IMR-90 (cell line): ENCODE results near the gene BMAL2. TPM values are rescaled to one million over a fixed set of nuclear protein-coding genes. Genes with fewer than 3 reads are reported as not detected.
A peak's percentile ranks its signal among the peaks of the same experiment; 100 is the strongest.

Source experiments
- ATAC-seq: fragments of 200-7000 bp; cut with Tn5 transposase; 2 replicates; pipeline ENCODE4 v1.9.1; 2020; ENCODE audit warnings: low read depth, mild to moderate bottlenecking, moderate library complexity
- BruUV-seq: library from RNA; stranded (reverse); fragments of 400-500 nt; replicated peaks from 2 replicates; lab custom pipeline; 2021; lab: Mats Ljungman, UMichigan
- CTCF ChIA-PET: fragments of 300-600 bp; formaldehyde crosslinking; extraction: SDS; loops from one replicate; lab custom pipeline; 2021; ENCODE audit warnings: antibody characterized with exemption; lab: Yijun Ruan, JAX
- POLR2A ChIA-PET: fragments of 300-600 bp; sonication (Branson Sonifier 250); formaldehyde crosslinking; loops from one replicate; lab custom pipeline; 2022; ENCODE audit warnings: antibody characterized with exemption; ENCODE audit not compliant: unreplicated experiment; lab: Charles Lee
- DNase-seq: peaks from one replicate; pipeline ENCODE4 v3.0.0; 2013
- H2AFZ ChIP-seq: replicated peaks from 2 replicates; pipeline ENCODE3; 2013; ENCODE audit warnings: low read length, mild to moderate bottlenecking; ENCODE audit not compliant: poor library complexity
- H2AK5ac ChIP-seq: 2 replicates; pipeline ENCODE4 v1.6.1; 2013; ENCODE audit warnings: low read depth, low read length, inconsistent platforms
- H2AK9ac ChIP-seq: replicated peaks from 2 replicates; pipeline ENCODE3; 2013; ENCODE audit warnings: mild to moderate bottlenecking, low read depth, low read length, moderate library complexity; ENCODE audit not compliant: poor library complexity
- H2BK120ac ChIP-seq: 2 replicates; pipeline ENCODE4 v1.6.1; 2013; ENCODE audit warnings: low read depth, low read length, inconsistent platforms
- H2BK15ac ChIP-seq: 3 replicates; pipeline ENCODE4 v1.6.1; 2013; ENCODE audit warnings: low read depth, low read length, inconsistent platforms
- H2BK20ac ChIP-seq: 2 replicates; pipeline ENCODE4 v1.6.1; 2013; ENCODE audit warnings: low read depth, mild to moderate bottlenecking, inconsistent platforms, low read length, moderate library complexity
- H2BK5ac ChIP-seq: 2 replicates; pipeline ENCODE4 v1.6.1; 2013; ENCODE audit warnings: mild to moderate bottlenecking, low read depth, low read length, inconsistent platforms; ENCODE audit not compliant: poor library complexity, severe bottlenecking
- H3K14ac ChIP-seq: replicated peaks from 2 replicates; pipeline ENCODE4 v1.6.1; 2013; ENCODE audit warnings: low read depth, low read length, inconsistent platforms
- H3K18ac ChIP-seq: 2 replicates; pipeline ENCODE4 v1.6.1; 2013; ENCODE audit warnings: low read depth, low read length, control low read depth
- H3K23ac ChIP-seq: 2 replicates; pipeline ENCODE4 v1.6.1; 2013; ENCODE audit warnings: low read depth, low read length, inconsistent platforms
- H3K27ac ChIP-seq: 2 replicates; pipeline ENCODE4 v1.5.1; 2013; ENCODE audit warnings: mild to moderate bottlenecking, control low read depth, low read length; ENCODE audit not compliant: insufficient read depth
- H3K27me3 ChIP-seq: 2 replicates; pipeline ENCODE4 v1.6.1; 2013; ENCODE audit warnings: low read length; ENCODE audit not compliant: control insufficient read depth, insufficient read depth
- H3K36me3 ChIP-seq: 2 replicates; pipeline ENCODE4 v1.6.1; 2013; ENCODE audit warnings: low read length, mixed read lengths; ENCODE audit not compliant: control insufficient read depth, insufficient read depth
- H3K4ac ChIP-seq: 2 replicates; pipeline ENCODE4 v1.6.1; 2013; ENCODE audit warnings: low read depth, low read length, inconsistent platforms
- H3K4me1 ChIP-seq: 2 replicates; pipeline ENCODE4 v1.6.1; 2013; ENCODE audit warnings: low read length, mixed read lengths; ENCODE audit not compliant: control insufficient read depth, insufficient read depth
- H3K4me2 ChIP-seq: 2 replicates; pipeline ENCODE4 v1.6.1; 2013; ENCODE audit warnings: low read depth, mild to moderate bottlenecking, control low read depth, low read length, moderate library complexity
- H3K4me3 ChIP-seq: 2 replicates; pipeline ENCODE4 v1.5.1; 2013; ENCODE audit warnings: low read depth, mild to moderate bottlenecking, control low read depth, low read length, moderate library complexity; ENCODE audit not compliant: insufficient read depth
- H3K56ac ChIP-seq: 2 replicates; pipeline ENCODE4 v1.6.1; 2013; ENCODE audit warnings: low read length, inconsistent platforms; ENCODE audit not compliant: insufficient read depth; ENCODE audit errors: extremely low read depth
- H3K79me1 ChIP-seq, 2 experiments: 2 replicates each; pipeline ENCODE4 v1.6.1; 2013; ENCODE audit warnings: low read length in 2 of 2, inconsistent platforms in 1 of 2, low read depth in 1 of 2
- H3K9ac ChIP-seq: 2 replicates; pipeline ENCODE4 v1.6.1; 2013; ENCODE audit warnings: low read depth, low read length, control low read depth
- H3K9me1 ChIP-seq: 2 replicates; pipeline ENCODE4 v1.6.1; 2013; ENCODE audit warnings: low read length, inconsistent platforms; ENCODE audit not compliant: insufficient read depth
- H3K9me3 ChIP-seq: 2 replicates; pipeline ENCODE4 v1.6.1; 2013; ENCODE audit warnings: low read length; ENCODE audit not compliant: control insufficient read depth, insufficient read depth
- H4K20me1 ChIP-seq: 2 replicates; pipeline ENCODE4 v1.6.1; 2013; ENCODE audit warnings: low read length, inconsistent platforms; ENCODE audit not compliant: insufficient read depth
- H4K5ac ChIP-seq: 2 replicates; pipeline ENCODE4 v1.6.1; 2013; ENCODE audit warnings: mild to moderate bottlenecking, low read depth, low read length, control low read depth
- H4K8ac ChIP-seq, 2 experiments: 2 replicates each; pipeline ENCODE4 v1.6.1; 2013; ENCODE audit warnings: low read depth in 2 of 2, low read length in 2 of 2, control low read depth in 1 of 2, inconsistent platforms in 1 of 2
- H4K91ac ChIP-seq: 2 replicates; pipeline ENCODE4 v1.6.1; 2013; ENCODE audit warnings: low read depth, low read length, inconsistent platforms; ENCODE audit not compliant: insufficient read depth
- BHLHE40 ChIP-seq: fragments of 150-350 bp; IDR thresholded peaks from 2 replicates; pipeline ENCODE4 v1.6.1; 2016; ENCODE audit warnings: mild to moderate bottlenecking, low read depth, low read length
- CEBPB ChIP-seq: IDR thresholded peaks from 2 replicates; pipeline ENCODE4 v1.6.1; 2012; ENCODE audit warnings: low read depth, low read length, improper control_type of control experiment
- CHD1 ChIP-seq: IDR thresholded peaks from 2 replicates; pipeline ENCODE4 v1.6.1; 2012; ENCODE audit warnings: low read depth, low read length, improper control_type of control experiment
- ELK1 ChIP-seq: fragments of 150-350 bp; IDR thresholded peaks from 2 replicates; pipeline ENCODE4 v1.6.1; 2016; ENCODE audit warnings: low read depth, mild to moderate bottlenecking, low read length, moderate library complexity, borderline replicate concordance
- FOS ChIP-seq: fragments of 150-350 bp; IDR thresholded peaks from 2 replicates; pipeline ENCODE4 v1.6.1; 2016; ENCODE audit warnings: low read depth, low read length
- MAFK ChIP-seq: IDR thresholded peaks from 2 replicates; pipeline ENCODE4 v1.6.1; 2012; ENCODE audit warnings: low read depth, low read length, improper control_type of control experiment
- MAZ ChIP-seq: IDR thresholded peaks from 2 replicates; pipeline ENCODE4 v1.6.1; 2012; ENCODE audit warnings: low read depth, mild to moderate bottlenecking, low read length, improper control_type of control experiment, moderate library complexity, borderline replicate concordance
- MXI1 ChIP-seq: IDR thresholded peaks from 2 replicates; pipeline ENCODE4 v1.6.1; 2012; ENCODE audit warnings: low read depth, mild to moderate bottlenecking, low read length, moderate library complexity, borderline replicate concordance
- NFE2L2 ChIP-seq: fragments of 150-350 bp; IDR thresholded peaks from 2 replicates; pipeline ENCODE4 v1.6.1; 2016; ENCODE audit warnings: low read depth, mild to moderate bottlenecking, low read length
- POLR2A ChIP-seq: IDR thresholded peaks from 2 replicates; pipeline ENCODE4 v1.6.1; 2012; ENCODE audit warnings: mild to moderate bottlenecking, low read depth, low read length
- RAD21 ChIP-seq: IDR thresholded peaks from 2 replicates; pipeline ENCODE4 v1.6.1; 2012; ENCODE audit warnings: low read length, improper control_type of control experiment
- RCOR1 ChIP-seq: IDR thresholded peaks from 2 replicates; pipeline ENCODE4 v1.6.1; 2012; ENCODE audit warnings: mild to moderate bottlenecking, low read length, improper control_type of control experiment; ENCODE audit not compliant: insufficient replicate concordance
- RFX5 ChIP-seq: IDR thresholded peaks from 2 replicates; pipeline ENCODE4 v1.8.0; 2012; ENCODE audit warnings: low read depth, mild to moderate bottlenecking, low read length, moderate library complexity
- SMC3 ChIP-seq: fragments of 150-350 bp; IDR thresholded peaks from 2 replicates; pipeline ENCODE4 v1.6.1; 2016; ENCODE audit warnings: low read depth, mild to moderate bottlenecking, antibody characterized with exemption, low read length, moderate library complexity
- WGBS, 2 experiments: methylation state at CpG; one replicate each; pipeline versions ENCODE4 v1.1.5 to v1.1.7; 2013; ENCODE audit warnings: missing lambda C conversion rate in 2 of 2; ENCODE audit not compliant: insufficient read length in 1 of 2; ENCODE audit errors: extremely low coverage in 2 of 2; 5-methylcytosine and 5-hydroxymethylcytosine counted together
- dilution Hi-C: fragments of 300-500 bp; cut with HindIII; formaldehyde crosslinking; loops from one replicate; pipeline ENCODE4 v1.14.3; 2018; ENCODE audit warnings: low sequenced_read_pairs; ENCODE audit not compliant: unreplicated experiment
- in situ Hi-C: fragments of 300-500 bp; cut with MboI; formaldehyde crosslinking; loops from 3 replicates; pipeline ENCODE4 v1.14.3; 2019; ENCODE audit warnings: low sequenced_read_pairs, inconsistent platforms, mixed read lengths
- intact Hi-C: fragments of 100-400 bp; cut with micrococcal nuclease; formaldehyde crosslinking; loops from 2 replicates; pipeline ENCODE4 v1.10.0; 2022
- polyA plus RNA-seq, 3 experiments: library from polyadenylated mRNA; depleted of rRNA; stranded (reverse); fragments of >200 nt; gene quantifications; 2 replicates each; pipeline ENCODE4 v1.2.3, GENCODE V29; 2012; ENCODE audit warnings: low replicate concordance in 1 of 3
- total RNA-seq: library from RNA; depleted of rRNA; stranded (reverse); fragments of >200 nt; gene quantifications from 2 replicates; pipeline ENCODE4 v1.2.3, GENCODE V29; 2012
- TF ChIP-seq, protein P1 (sequence below): fragments of 150-350 bp; IDR thresholded peaks from 2 replicates; pipeline ENCODE4 v1.6.1; 2017; ENCODE audit warnings: mild to moderate bottlenecking, antibody characterized with exemption, low read length, low read depth
- TF ChIP-seq, protein P2 (sequence below): conservative IDR thresholded peaks from 2 replicates; pipeline ENCODE4 v1.5.1; 2012; ENCODE audit warnings: mild to moderate bottlenecking, low read depth, low read length, improper control_type of control experiment

BMAL2 gene
- total and polyA plus RNA-seq, 2 of the 4 experiments (the other 2 are of a cell fraction): 11.0 to 57.0 TPM

DNA sequence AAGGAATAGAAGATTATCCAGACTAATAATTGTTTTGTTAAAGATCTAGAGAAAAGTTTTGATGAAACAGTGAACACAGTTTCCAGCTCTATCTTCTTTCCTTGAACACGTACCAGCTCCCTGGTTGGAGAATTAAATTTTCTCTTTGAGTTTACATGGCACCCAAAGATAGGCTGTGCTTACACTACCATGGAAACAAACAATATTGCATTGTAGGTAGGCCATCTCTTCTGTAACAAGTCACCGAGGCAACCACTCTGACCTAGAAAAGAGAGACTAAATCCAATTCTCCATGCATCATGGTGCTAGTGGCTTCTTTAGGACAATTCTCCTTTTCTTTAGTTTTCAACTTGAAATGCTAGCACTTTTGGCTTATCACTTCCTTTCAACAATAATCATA, 9.9 kb downstream of the BMAL2 start:
- peak overlapping the region; percentile 11 to 80 for H4K8ac ChIP-seq
- in situ Hi-C loops (no loop called here), intact Hi-C loops (loop anchor here (5.0 kb wide), 1 partner anchor 180 kb away; the partner anchor contains the start of gene PPFIBP1), dilution Hi-C loops (no loop called here)
- H2AFZ ChIP-seq: no peak overlapping the region
- POLR2A ChIA-PET: no interaction called here
- peak overlapping the region; percentile 14; the same call in 1 of the 2 replicates for H4K5ac ChIP-seq
- TF ChIP-seq MXI1 (no peak), NFE2L2 (no peak), MAFK (no peak), MAZ (no peak), RFX5 (no peak), CHD1 (no peak), BHLHE40 (no peak), POLR2A (no peak), SMC3 (no peak), FOS (no peak), CEBPB (no peak), RCOR1 (no peak), RAD21 (no peak), ELK1 (no peak)
- TF ChIP-seq, protein P1, sequence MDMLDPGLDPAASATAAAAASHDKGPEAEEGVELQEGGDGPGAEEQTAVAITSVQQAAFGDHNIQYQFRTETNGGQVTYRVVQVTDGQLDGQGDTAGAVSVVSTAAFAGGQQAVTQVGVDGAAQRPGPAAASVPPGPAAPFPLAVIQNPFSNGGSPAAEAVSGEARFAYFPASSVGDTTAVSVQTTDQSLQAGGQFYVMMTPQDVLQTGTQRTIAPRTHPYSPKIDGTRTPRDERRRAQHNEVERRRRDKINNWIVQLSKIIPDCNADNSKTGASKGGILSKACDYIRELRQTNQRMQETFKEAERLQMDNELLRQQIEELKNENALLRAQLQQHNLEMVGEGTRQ: no peak
- TF ChIP-seq, protein P2, sequence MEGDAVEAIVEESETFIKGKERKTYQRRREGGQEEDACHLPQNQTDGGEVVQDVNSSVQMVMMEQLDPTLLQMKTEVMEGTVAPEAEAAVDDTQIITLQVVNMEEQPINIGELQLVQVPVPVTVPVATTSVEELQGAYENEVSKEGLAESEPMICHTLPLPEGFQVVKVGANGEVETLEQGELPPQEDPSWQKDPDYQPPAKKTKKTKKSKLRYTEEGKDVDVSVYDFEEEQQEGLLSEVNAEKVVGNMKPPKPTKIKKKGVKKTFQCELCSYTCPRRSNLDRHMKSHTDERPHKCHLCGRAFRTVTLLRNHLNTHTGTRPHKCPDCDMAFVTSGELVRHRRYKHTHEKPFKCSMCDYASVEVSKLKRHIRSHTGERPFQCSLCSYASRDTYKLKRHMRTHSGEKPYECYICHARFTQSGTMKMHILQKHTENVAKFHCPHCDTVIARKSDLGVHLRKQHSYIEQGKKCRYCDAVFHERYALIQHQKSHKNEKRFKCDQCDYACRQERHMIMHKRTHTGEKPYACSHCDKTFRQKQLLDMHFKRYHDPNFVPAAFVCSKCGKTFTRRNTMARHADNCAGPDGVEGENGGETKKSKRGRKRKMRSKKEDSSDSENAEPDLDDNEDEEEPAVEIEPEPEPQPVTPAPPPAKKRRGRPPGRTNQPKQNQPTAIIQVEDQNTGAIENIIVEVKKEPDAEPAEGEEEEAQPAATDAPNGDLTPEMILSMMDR: no peak
- H3K14ac ChIP-seq: peak overlapping the region; percentile 62
- H3K27ac ChIP-seq: peak overlapping the region; percentile 36; the same call in 1 of the 2 replicates
- peak overlapping the region; percentile 26; the same call in 2 of the 3 replicates for H2BK15ac ChIP-seq
- H3K18ac ChIP-seq: peak overlapping the region; percentile 63; the same call in 1 of the 2 replicates
- peaks cover 9% of the 10 kb centered on the region for H3K9me1 ChIP-seq
- H2BK5ac ChIP-seq: peak overlapping the region; percentile 99
- no TSS peak for BruUV-seq
- CTCF ChIA-PET: no interaction called here
- no peak for ATAC-seq
- H4K91ac ChIP-seq: peak overlapping the region; percentile 54
- DNase-seq: no peak
- no peaks in the 10 kb centered on the region for H3K36me3 ChIP-seq
- peak overlapping the region; percentile 72 for H2AK5ac ChIP-seq
- peaks cover 25 to 59% of the 10 kb centered on the region in 2 experiments for H3K79me1 ChIP-seq
- H3K9me3 ChIP-seq: no peaks in the 10 kb centered on the region
- H3K23ac ChIP-seq: peak overlapping the region; percentile 74; the same call in 1 of the 2 replicates
- H3K4me1 ChIP-seq: peaks cover 17% of the 10 kb centered on the region
- H3K4me3 ChIP-seq: no peak overlapping the region
- no peaks in the 10 kb centered on the region for H3K27me3 ChIP-seq
- H3K4me2 ChIP-seq: peak overlapping the region; percentile 48; the same call in 1 of the 2 replicates
- H2BK20ac ChIP-seq: peak overlapping the region; percentile 74
- no peaks in the 10 kb centered on the region for H4K20me1 ChIP-seq
- H3K56ac ChIP-seq: peak overlapping the region; percentile 40; the same call in 1 of the 2 replicates
- H3K9ac ChIP-seq: no peak overlapping the region; the same call in 1 of the 2 replicates
- no CpG with 5 or more reads among the region's 2 CpGs for WGBS, 2 experiments
- peak overlapping the region; percentile 59; the same call in 1 of the 2 replicates for H3K4ac ChIP-seq
- H2AK9ac ChIP-seq: no peak overlapping the region
- peak overlapping the region; percentile 79 for H2BK120ac ChIP-seq
